Transverse colon (tissue), 4 donors: ENCODE results near the gene OSTC. TPM values are rescaled to one million over a fixed set of nuclear protein-coding genes. Genes with fewer than 3 reads are reported as not detected.

Source experiments
- DNase-seq: peaks from one replicate; pipeline ENCODE4 v3.0.0-alpha.2; 2019
- H3K27ac ChIP-seq, 4 donors: fragments of 200-600 bp; sonication (generic); 2 replicates each; pipeline ENCODE4 v1.5.1; 2016 to 2018; ENCODE audit warnings: inconsistent platforms in 4 of 4
- H3K27me3 ChIP-seq: fragments of 200-600 bp; sonication (generic); 2 replicates; pipeline ENCODE4 v1.5.1; 2017; ENCODE audit warnings: inconsistent platforms
- H3K36me3 ChIP-seq, 4 donors: fragments of 200-600 bp; sonication (generic); 2 replicates each; pipeline ENCODE4 v1.5.1; 2017 to 2019; ENCODE audit warnings: inconsistent platforms in 4 of 4
- H3K4me1 ChIP-seq, 4 donors: fragments of 200-600 bp; sonication (generic); 2 replicates each; pipeline ENCODE4 v1.5.1; 2017 to 2020; ENCODE audit warnings: inconsistent platforms in 4 of 4
- H3K4me3 ChIP-seq, 4 donors: fragments of 200-600 bp; sonication (generic); 1 replicate in 1 of 4; 2 replicates in 3 of 4; pipeline versions ENCODE4 v1.5.1 to v1.6.1; 2017 to 2019; ENCODE audit warnings: inconsistent platforms in 4 of 4
- H3K9me3 ChIP-seq, 2 donors: fragments of 200-600 bp; sonication (generic); 2 replicates each; pipeline ENCODE4 v1.5.1; 2017 to 2019; ENCODE audit warnings: inconsistent platforms in 2 of 2
- CTCF ChIP-seq, 5 experiments: fragments of 200-600 bp in 3 of 5; fragments of 450-650 bp in 2 of 5; sonication (generic) in 3 of 5; IDR thresholded peaks; 1 replicate in 2 of 5; 2 replicates in 3 of 5; pipeline ENCODE4 v1.5.1; 2016 to 2017; ENCODE audit warnings: antibody characterized with exemption in 5 of 5, inconsistent platforms in 3 of 5, mild to moderate bottlenecking in 2 of 5, moderate library complexity in 1 of 5
- EP300 ChIP-seq: sonication (generic); formaldehyde crosslinking; IDR thresholded peaks from one replicate; pipeline ENCODE4 v1.6.1; 2017; ENCODE audit warnings: antibody characterized with exemption, low read depth
- POLR2A ChIP-seq: fragments of 450-650 bp; IDR thresholded peaks from one replicate; pipeline ENCODE4 v1.6.1; 2016; ENCODE audit warnings: antibody characterized with exemption, mild to moderate bottlenecking, moderate library complexity
- POLR2AphosphoS5 ChIP-seq, 3 donors: sonication (generic); formaldehyde crosslinking; IDR thresholded peaks; one replicate each; pipeline ENCODE4 v1.6.1; 2016; ENCODE audit warnings: antibody characterized with exemption in 3 of 3
- WGBS, 2 donors: methylation state at CpG; one replicate each; pipeline ENCODE4 v1.1.5; 2018; ENCODE audit warnings: low coverage in 1 of 2; 5-methylcytosine and 5-hydroxymethylcytosine counted together
- in situ Hi-C, 4 donors: fragments of 200-750 bp; cut with MboI; loops; one replicate each; pipeline versions ENCODE4 v1.15.0 to v1.15.1; 2017; ENCODE audit warnings: low sequenced_read_pairs in 3 of 4, low pct_ligation_motif_present in 1 of 4, low pct_unique_long_range_greater_than_20kb in 1 of 4
- intact Hi-C: fragments of 100-400 bp; cut with DNase I; formaldehyde crosslinking; loops from one replicate; pipeline ENCODE4 v1.15.1; 2023; ENCODE audit warnings: low total_unique reads
- total RNA-seq, 4 donors: library from RNA; depleted of rRNA; stranded (reverse); fragments of >200 nt; gene quantifications; one replicate each; pipeline ENCODE4 v1.1.0, GENCODE V29; 2016

OSTC gene
- total RNA-seq, result 10 to 100 TPM; 45.4 to 56.5 (median 51.6) TPM

DNA sequence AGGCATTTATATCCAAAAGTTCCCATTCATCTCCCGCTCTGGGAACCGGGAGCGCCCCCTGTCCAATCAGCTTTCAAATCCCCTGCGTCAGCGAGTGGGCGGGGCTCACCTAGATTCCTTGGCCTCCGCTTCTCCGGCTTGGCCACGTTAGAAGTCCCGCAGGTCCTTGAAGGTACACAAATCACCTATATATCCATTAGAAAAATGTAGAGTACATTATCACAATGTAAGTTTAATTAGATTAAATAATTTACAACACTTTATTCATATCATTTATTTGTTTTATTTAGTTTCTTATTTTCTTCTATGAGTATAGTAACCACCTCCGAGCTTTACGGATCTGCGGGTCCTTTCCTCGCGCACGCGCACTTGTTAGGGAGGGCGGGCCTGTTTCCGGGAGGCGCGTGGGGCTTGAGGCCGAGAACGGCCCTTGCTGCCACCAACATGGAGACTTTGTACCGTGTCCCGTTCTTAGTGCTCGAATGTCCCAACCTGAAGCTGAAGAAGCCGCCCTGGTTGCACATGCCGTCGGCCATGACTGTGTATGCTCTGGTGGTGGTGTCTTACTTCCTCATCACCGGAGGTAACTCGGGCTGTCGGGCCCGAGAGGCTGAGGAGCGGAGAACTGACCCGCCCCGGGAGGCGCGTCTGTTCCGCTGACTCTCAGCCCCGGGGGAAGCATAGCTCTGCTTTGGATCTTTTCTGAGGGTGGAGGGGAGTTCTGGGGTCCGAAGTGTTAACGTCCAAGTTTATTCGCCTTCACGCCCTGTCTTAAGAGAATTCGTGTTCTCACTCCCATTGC is at the start of gene OSTC:
Gene OSTC, plus strand, starts transcription at position 388 of the 802 bp plus-strand sequence. Its CDS starts 57 bp downstream, at position 445.
- peak within 1 kb of the TSS; percentile 62 to 88 (median 75) for H3K4me3 ChIP-seq
- intact Hi-C loops (no loop called here), in situ Hi-C loops (no loop called here)
- peak; percentile 97 for DNase-seq
- H3K9me3 ChIP-seq, result no peaks in the 10 kb centered on the region
- no peak for TF ChIP-seq EP300
- peak; percentile 70 to 90 (median 79) for TF ChIP-seq POLR2AphosphoS5 (IDR thresholded peaks at IDR 0.05)
- peak; percentile 79 for TF ChIP-seq POLR2A
- TF ChIP-seq CTCF (IDR thresholded peaks at IDR 0.05), result peak in 1 of 5 experiments; percentile 7
- H3K27ac ChIP-seq, result peak within 1 kb of the TSS; percentile 84 to 93 (median 90)
- peaks cover 8 to 24% (median 10%) of the 10 kb centered on the region in 4 donors for H3K4me1 ChIP-seq
- 0% methylated on average over 10 to 45 of the region's 45 CpGs for WGBS, 2 donors
- H3K36me3 ChIP-seq, result no peaks in the 10 kb centered on the region
- no peaks in the 10 kb centered on the region for H3K27me3 ChIP-seq

DNA sequence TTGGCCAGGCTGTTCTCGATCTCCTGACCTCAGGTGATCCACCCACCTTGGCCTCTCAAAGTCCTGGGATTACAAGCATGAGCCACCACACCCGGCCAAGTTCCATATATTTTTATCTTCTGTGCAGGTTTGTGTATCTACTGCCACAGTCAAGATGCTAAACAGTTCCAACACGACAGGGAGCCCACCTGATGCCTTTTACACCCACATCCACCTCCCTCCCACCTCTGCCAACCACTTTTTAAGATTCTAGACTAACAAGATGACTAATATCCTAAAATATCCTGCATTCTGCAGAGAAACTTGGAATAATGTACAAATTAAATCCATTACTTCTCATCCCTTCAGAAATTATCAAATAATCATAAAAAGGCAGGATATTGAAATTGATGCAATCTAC is 49.3 kb upstream of the OSTC start:
- in situ Hi-C loops, result no loop called here
- 63 to 80% methylated on average over 1 to 3 of the region's 3 CpGs for WGBS, 2 donors

DNA sequence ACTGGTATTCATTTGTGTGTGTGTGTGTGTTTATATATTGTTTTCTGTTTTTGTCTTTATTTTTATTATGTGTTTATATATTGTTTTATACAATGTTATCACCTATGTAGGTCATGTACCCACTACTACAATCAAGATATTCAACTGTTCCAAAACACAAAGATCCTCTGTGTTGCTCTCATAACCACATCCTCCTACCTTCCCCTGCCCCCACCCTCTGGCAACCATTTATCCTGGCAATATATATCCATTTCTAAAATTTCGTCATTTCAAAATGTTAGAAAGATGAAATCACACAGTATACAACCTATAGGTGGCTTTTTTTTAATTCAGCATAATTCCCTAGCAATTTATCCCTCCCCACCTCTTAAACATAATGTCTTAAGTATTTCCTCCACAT is 48.9 kb upstream of the OSTC start:
- Histone ChIP-seq H3K27ac (no peak overlapping the region), H3K4me1 (no peaks in the 10 kb centered on the region), H3K27me3 (no peaks in the 10 kb centered on the region), H3K4me3 (no peak overlapping the region), H3K9me3 (no peaks in the 10 kb centered on the region), H3K36me3 (no peaks in the 10 kb centered on the region)
- TF ChIP-seq POLR2A, result no peak
- TF ChIP-seq POLR2AphosphoS5 (IDR thresholded peaks at IDR 0.05), result no peak
- intact Hi-C loops (no loop called here), in situ Hi-C loops (no loop called here)
- DNase-seq, result no peak
- 76 to 80% methylated on average over 1 of the region's 1 CpG for WGBS, 2 donors

More for the DNA sequence above, 49.3 kb upstream of the OSTC start:
- no peaks in the 10 kb centered on the region for H3K4me1 ChIP-seq
- no peak overlapping the region for H3K27ac ChIP-seq
- TF ChIP-seq EP300 (no peak), POLR2AphosphoS5 (IDR thresholded peaks at IDR 0.05) (no peak), POLR2A (no peak), CTCF (IDR thresholded peaks at IDR 0.05) (no peak)
- no peaks in the 10 kb centered on the region for H3K36me3 ChIP-seq
- no peak overlapping the region for H3K4me3 ChIP-seq
- no peaks in the 10 kb centered on the region for H3K9me3 ChIP-seq
- DNase-seq, result no peak
- intact Hi-C loops, result no loop called here
- H3K27me3 ChIP-seq, result no peaks in the 10 kb centered on the region

DNA sequence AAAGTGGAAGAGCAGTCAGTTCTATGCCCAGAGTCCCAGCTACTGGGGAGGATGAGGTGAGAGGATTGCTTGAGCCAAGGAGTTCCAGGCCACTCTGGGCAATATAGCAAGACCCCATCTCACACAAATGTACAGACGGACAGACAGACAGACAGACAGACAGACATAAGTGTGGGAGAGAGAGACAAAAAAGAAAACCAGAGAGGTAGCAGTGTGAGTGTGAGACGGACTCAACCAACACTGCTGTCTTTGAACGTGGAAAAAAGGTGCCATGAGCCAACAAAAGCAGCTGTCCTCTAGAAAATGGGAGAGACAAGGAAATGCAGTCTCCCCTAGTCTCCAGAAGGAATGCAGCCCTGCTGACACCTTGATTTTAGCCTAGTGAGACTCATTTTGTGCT is 48.2 kb upstream of the OSTC start:
- TF ChIP-seq CTCF (IDR thresholded peaks at IDR 0.05) (no peak), POLR2AphosphoS5 (IDR thresholded peaks at IDR 0.05) (no peak), POLR2A (no peak), EP300 (no peak)
- in situ Hi-C loops, result no loop called here
- no peaks in the 10 kb centered on the region for H3K27me3 ChIP-seq
- WGBS, 2 donors, result 84% methylated on average over 3 of the region's 3 CpGs; no CpG with 5 or more reads in 1 of the 2 donors
- no peak for DNase-seq
- intact Hi-C loops, result no loop called here
- no peak overlapping the region for H3K4me3 ChIP-seq
- H3K36me3 ChIP-seq, result no peaks in the 10 kb centered on the region
- H3K4me1 ChIP-seq, result no peaks in the 10 kb centered on the region
- no peak overlapping the region for H3K27ac ChIP-seq
- no peaks in the 10 kb centered on the region for H3K9me3 ChIP-seq
